ENCODE measurements around the gene KIRREL1. TPM values are rescaled to one million over a fixed set of nuclear protein-coding genes. Genes with fewer than 3 reads are reported as not detected.

Gene KIRREL1
- total RNA-seq, 3 donors from 2014 or later: 26.1 to 55.5 (median 34.1) TPM

DNA sequence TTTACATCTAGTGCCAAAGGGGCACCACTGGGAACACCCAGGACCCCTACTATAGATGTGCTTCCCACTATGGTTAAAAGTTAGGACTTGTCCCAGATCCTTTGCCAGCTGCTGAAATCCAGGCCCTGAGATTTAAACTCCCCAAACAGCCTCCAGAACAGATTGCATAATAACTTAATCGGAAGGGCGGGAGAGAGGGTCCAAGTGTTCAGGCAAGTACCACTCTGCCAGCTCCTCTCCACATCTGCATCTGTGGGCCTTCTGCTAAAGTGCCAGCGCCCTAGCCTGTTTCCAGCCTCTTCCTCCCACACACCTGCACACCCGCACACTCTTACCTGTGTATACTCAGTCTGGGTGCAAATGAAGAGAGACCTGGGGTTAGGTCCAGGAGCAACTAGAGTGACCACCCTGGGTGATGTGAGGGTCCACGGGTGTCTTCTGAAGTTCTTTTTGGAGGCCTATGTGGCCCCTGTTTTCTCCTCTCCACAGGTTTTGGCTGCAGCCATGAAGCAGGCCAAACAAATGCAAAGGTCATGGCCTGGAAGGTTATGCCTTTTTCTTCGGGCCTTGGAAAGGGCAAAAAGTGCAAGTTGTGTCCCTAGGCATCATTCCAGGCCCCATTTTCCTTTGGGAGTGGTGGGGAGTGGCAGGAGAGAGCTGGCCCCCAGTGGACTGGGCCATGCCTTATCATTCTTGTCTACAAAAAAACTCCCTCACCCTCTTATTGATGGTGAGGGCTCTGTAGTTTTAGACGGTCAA lies 29.3 kb downstream of the KIRREL1 start:
- Histone ChIP-seq H3K4me3 (peak overlapping the region in 1 of 3 donors; percentile 28), H3K9me3 (no peaks in the 10 kb centered on the region), H3K27ac (peak overlapping the region; percentile 85), H3K27me3 (no peaks in the 10 kb centered on the region), H3K4me1 (peaks cover 22 to 36% of the 10 kb centered on the region in 2 donors), H3K36me3 (no peaks in the 10 kb centered on the region)
- no peak for TF ChIP-seq POLR2A (IDR thresholded peaks at IDR 0.05)
- TF ChIP-seq, protein P1, sequence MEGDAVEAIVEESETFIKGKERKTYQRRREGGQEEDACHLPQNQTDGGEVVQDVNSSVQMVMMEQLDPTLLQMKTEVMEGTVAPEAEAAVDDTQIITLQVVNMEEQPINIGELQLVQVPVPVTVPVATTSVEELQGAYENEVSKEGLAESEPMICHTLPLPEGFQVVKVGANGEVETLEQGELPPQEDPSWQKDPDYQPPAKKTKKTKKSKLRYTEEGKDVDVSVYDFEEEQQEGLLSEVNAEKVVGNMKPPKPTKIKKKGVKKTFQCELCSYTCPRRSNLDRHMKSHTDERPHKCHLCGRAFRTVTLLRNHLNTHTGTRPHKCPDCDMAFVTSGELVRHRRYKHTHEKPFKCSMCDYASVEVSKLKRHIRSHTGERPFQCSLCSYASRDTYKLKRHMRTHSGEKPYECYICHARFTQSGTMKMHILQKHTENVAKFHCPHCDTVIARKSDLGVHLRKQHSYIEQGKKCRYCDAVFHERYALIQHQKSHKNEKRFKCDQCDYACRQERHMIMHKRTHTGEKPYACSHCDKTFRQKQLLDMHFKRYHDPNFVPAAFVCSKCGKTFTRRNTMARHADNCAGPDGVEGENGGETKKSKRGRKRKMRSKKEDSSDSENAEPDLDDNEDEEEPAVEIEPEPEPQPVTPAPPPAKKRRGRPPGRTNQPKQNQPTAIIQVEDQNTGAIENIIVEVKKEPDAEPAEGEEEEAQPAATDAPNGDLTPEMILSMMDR (IDR thresholded peaks at IDR 0.05): no peak
- peak in 2 of 3 donors; percentile 4 to 40 for TF ChIP-seq POLR2AphosphoS5 (IDR thresholded peaks at IDR 0.05)
- intact Hi-C loops (cut with DNase I; ENCODE audit: low total_unique reads): no loop called here
- DNase-seq (ENCODE audit: low spot score in 2 of 2): peak in 1 of 2 donors; percentile 49

DNA sequence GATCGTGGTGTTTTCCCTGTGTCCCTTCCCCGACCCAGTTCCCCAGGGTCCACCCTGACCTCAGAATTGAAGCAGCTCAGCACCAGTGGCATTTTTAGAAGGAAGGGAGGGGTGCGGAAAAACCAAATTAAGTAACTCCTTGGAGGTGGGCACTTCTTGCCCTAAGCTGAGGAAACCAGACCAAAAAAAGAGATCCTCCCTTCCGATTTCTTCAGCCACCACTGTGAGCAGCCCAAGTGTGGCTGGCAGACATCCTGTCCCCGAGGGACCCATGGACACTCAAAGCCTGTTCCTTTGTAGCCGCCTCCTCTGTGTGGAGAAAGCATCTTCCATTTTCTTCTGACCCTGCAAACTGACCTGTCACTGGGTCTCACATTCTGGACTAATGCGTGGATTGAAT lies 31.3 kb downstream of the KIRREL1 start:
- TF ChIP-seq POLR2A (IDR thresholded peaks at IDR 0.05) (no peak), POLR2AphosphoS5 (IDR thresholded peaks at IDR 0.05) (no peak)
- TF ChIP-seq, protein P1 (IDR thresholded peaks at IDR 0.05): no peak
- H3K4me1 ChIP-seq: peaks cover 11 to 33% of the 10 kb centered on the region in 2 donors
- no peaks in the 10 kb centered on the region for H3K36me3 ChIP-seq
- DNase-seq (ENCODE audit: low spot score in 2 of 2): no peak
- H3K4me3 ChIP-seq: no peak overlapping the region
- no peaks in the 10 kb centered on the region for H3K27me3 ChIP-seq
- peak overlapping the region; percentile 52 to 81 for H3K27ac ChIP-seq
- no peaks in the 10 kb centered on the region for H3K9me3 ChIP-seq
- intact Hi-C loops (cut with DNase I; ENCODE audit: low total_unique reads): no loop called here

DNA sequence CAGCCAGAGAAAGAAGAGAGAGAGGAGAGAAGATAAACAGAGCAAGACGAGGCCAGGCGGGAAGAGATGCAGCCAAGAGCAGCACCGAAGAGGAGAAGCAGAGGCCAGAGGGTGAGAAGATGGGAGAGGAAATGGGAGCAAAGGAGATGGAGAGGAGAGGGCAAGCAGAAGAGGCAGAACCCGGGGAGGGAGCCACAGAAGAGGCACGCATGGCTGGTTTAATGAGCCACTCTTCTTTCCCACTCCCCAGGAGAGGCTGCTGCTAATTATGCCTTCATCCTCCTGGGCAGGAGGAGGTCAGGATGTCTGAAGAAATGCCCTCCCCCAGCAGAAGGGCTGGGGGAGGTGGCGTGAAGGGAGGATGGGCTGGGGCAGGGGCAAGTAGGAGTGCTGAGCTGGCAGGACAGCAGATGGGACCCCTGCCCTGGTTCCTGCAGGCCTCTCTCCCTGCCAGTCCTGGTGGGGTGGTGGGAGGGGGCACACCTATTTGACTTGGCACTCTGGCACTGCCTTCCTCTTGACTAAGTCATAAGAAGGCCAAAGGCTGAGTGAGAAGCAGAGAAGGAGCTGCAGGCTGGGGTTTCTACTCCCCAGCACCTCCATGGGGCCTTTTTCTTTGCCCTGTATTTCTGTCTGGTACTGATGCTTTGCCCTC lies 32.3 kb downstream of the KIRREL1 start:
- Histone ChIP-seq H3K36me3 (no peaks in the 10 kb centered on the region), H3K27me3 (no peaks in the 10 kb centered on the region), H3K9me3 (no peaks in the 10 kb centered on the region), H3K4me1 (peaks cover 11 to 27% of the 10 kb centered on the region in 2 donors), H3K27ac (peak overlapping the region; percentile 52 to 81), H3K4me3 (peak overlapping the region in 1 of 3 donors; percentile 15)
- intact Hi-C loops (cut with DNase I; ENCODE audit: low total_unique reads): no loop called here
- TF ChIP-seq POLR2AphosphoS5 (IDR thresholded peaks at IDR 0.05) (no peak), POLR2A (IDR thresholded peaks at IDR 0.05) (no peak)
- TF ChIP-seq, protein P1 (IDR thresholded peaks at IDR 0.05): no peak
- DNase-seq (ENCODE audit: low spot score in 2 of 2): no peak

DNA sequence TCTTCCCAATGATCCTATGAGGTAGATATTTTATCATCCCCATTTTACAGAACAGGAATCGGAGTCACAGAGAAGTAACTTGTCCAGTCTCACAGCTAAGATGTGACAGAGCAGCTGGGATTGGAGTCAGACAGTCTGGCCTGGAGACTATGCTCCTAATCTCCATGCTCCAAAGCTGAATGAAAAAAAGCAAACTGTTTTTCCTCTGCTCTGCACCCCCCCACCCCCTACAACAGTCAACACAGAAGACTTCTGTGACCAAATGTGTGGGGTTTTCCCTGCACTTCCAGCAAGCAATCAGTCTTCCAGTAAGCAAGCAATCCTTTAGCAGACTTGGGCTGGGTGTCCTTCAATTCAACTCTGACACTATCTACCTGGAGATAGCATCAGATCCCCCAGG lies 33.2 kb downstream of the KIRREL1 start:
- no peaks in the 10 kb centered on the region for H3K9me3 ChIP-seq
- H3K27me3 ChIP-seq: no peaks in the 10 kb centered on the region
- H3K36me3 ChIP-seq: no peaks in the 10 kb centered on the region
- H3K27ac ChIP-seq: peak overlapping the region in 1 of 2 donors; percentile 52
- H3K4me1 ChIP-seq: peaks cover 4 to 17% of the 10 kb centered on the region in 2 donors
- TF ChIP-seq POLR2A (IDR thresholded peaks at IDR 0.05) (no peak), POLR2AphosphoS5 (IDR thresholded peaks at IDR 0.05) (no peak)
- TF ChIP-seq, protein P1 (IDR thresholded peaks at IDR 0.05): no peak
- intact Hi-C loops (cut with DNase I; ENCODE audit: low total_unique reads): no loop called here
- no peak overlapping the region for H3K4me3 ChIP-seq
- DNase-seq (ENCODE audit: low spot score in 2 of 2): no peak

DNA sequence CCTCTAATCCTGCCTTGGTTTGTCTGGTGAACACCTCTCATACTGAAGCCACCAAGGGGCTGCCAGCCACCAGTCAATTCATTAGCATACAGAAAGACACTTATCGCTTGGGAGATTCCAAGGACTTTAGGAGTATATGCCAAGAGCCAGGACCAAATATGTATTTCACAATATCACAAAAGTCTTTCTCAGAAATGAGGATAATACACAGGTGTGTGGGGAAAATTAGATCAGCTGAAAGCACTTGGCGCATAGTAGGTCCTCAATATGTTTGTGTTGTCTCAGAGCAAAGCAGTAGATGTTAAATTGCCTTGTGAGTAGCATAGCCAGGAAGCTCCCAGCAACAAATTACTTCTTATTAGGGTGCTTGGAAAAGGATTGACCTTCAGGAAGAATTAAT lies 34.1 kb downstream of the KIRREL1 start:
- DNase-seq (ENCODE audit: low spot score in 2 of 2): no peak
- intact Hi-C loops (cut with DNase I; ENCODE audit: low total_unique reads): no loop called here
- H3K4me3 ChIP-seq: no peak overlapping the region
- no peaks in the 10 kb centered on the region for H3K27me3 ChIP-seq
- H3K27ac ChIP-seq: peak overlapping the region in 1 of 2 donors; percentile 52
- TF ChIP-seq POLR2A (IDR thresholded peaks at IDR 0.05) (no peak), POLR2AphosphoS5 (IDR thresholded peaks at IDR 0.05) (no peak)
- TF ChIP-seq, protein P1 (IDR thresholded peaks at IDR 0.05): no peak
- no peaks in the 10 kb centered on the region for H3K36me3 ChIP-seq
- H3K4me1 ChIP-seq: peaks cover 0 to 15% of the 10 kb centered on the region in 2 donors
- no peaks in the 10 kb centered on the region for H3K9me3 ChIP-seq

Measured in breast epithelium (tissue), 4 donors.